Epithelial cell of proximal tubule (primary cell): ENCODE data around the gene SNX32. TPM values are rescaled to one million over a fixed set of nuclear protein-coding genes. Genes with fewer than 3 reads are reported as not detected.

Source experiments
- DNase-seq: peaks from one replicate; pipeline ENCODE4 v3.0.0-alpha.2; 2011; ENCODE audit warnings: low read depth
- H3K4me3 ChIP-seq: 2 replicates; pipeline ENCODE4 v1.5.1; 2011; ENCODE audit warnings: low read depth, mild to moderate bottlenecking, low read length
- total RNA-seq: library from RNA; depleted of rRNA; stranded (reverse); fragments of >200 nt; gene quantifications from 2 replicates; pipeline ENCODE4 v1.2.3, GENCODE V29; 2015
- TF ChIP-seq, protein P1 (sequence below): conservative IDR thresholded peaks from 2 replicates; pipeline ENCODE4 v1.5.1; 2012; ENCODE audit warnings: low read depth, mild to moderate bottlenecking, low read length

SNX32 gene
- total RNA-seq, 1 donor from 2014 or later, result 2.1 TPM

DNA sequence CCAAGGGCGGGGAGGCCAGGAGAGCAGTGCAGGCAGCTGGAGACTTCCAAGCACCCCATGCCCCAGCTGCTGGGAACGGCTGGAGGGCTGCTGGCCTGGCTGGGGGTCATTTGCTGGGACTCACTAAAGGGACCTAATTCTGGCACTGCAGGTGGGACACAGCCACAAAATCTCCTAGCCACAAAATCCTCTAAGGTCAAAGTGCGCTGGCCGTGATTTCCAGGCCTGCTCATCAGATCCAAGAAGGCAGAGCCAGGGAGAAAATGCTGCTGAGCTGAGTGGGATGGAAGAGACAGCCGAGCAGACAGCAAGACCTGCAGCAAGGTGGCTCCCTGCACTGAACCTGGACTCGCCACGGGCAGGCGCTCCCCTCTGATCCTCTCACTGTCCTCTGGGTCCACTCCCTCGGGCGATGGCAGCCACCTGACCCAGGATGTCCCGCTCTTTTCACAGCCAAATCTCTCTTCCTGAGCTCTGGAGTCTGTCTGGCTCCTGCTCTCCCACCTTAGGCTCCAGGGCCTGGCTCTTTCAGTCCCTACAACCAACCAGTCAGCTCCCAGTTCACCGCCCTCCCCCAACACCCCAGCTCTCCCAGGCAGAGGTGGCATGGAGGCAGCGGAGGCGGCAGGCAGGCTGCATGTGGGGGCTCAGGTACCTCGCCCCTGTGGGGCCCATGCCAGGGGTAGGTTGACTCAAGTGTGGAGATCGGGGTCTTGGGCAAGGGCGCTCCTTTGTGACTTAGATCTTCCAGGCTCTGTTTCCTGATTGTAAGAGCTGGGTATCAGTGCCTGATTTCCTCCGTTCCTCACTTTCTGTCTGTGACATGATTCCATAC lies 32.4 kb upstream of the SNX32 start:
- no peak overlapping the region for H3K4me3 ChIP-seq
- DNase-seq, result no peak
- TF ChIP-seq, protein P1, sequence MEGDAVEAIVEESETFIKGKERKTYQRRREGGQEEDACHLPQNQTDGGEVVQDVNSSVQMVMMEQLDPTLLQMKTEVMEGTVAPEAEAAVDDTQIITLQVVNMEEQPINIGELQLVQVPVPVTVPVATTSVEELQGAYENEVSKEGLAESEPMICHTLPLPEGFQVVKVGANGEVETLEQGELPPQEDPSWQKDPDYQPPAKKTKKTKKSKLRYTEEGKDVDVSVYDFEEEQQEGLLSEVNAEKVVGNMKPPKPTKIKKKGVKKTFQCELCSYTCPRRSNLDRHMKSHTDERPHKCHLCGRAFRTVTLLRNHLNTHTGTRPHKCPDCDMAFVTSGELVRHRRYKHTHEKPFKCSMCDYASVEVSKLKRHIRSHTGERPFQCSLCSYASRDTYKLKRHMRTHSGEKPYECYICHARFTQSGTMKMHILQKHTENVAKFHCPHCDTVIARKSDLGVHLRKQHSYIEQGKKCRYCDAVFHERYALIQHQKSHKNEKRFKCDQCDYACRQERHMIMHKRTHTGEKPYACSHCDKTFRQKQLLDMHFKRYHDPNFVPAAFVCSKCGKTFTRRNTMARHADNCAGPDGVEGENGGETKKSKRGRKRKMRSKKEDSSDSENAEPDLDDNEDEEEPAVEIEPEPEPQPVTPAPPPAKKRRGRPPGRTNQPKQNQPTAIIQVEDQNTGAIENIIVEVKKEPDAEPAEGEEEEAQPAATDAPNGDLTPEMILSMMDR, result no peak

DNA sequence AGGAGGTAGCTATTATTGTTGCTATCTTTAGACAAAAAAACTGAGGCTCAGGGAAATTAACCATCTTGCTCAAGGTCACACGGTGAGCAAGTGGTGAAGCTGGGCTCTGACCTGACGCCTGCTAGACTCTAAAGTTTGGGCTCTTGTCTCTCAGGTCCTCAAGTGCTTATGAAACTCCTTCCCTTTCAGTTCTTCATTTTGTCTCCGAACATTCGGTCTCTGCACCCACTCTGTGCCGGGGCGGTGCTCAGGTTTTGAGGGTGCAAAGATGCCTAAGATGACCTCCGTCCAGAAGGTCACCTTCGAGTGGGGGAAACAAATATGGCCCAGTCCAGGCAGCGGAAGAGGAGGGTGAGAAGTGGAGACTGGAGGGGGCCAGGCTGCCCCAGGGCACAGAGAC lies 30.9 kb upstream of the SNX32 start:
- no peak overlapping the region for H3K4me3 ChIP-seq
- DNase-seq, result no peak
- TF ChIP-seq, protein P1, result no peak

GRCh38 chr11:65803797-65804492 lies 29.8 kb upstream of the SNX32 start:
- no peak for DNase-seq
- no peak overlapping the region for H3K4me3 ChIP-seq
- TF ChIP-seq, protein P1, result no peak

- no peak for DNase-seq
- TF ChIP-seq, protein P1, result no peak
Measured at GRCh38 chr11:65806979-65807378, 26.8 kb upstream of the SNX32 start.

GRCh38 chr11:65808744-65809341 lies 24.9 kb upstream of the SNX32 start:
- TF ChIP-seq, protein P1, result no peak
- DNase-seq, result no peak

More at GRCh38 chr11:65806979-65807378, 26.8 kb upstream of the SNX32 start:
- H3K4me3 ChIP-seq, result no peak overlapping the region

DNA sequence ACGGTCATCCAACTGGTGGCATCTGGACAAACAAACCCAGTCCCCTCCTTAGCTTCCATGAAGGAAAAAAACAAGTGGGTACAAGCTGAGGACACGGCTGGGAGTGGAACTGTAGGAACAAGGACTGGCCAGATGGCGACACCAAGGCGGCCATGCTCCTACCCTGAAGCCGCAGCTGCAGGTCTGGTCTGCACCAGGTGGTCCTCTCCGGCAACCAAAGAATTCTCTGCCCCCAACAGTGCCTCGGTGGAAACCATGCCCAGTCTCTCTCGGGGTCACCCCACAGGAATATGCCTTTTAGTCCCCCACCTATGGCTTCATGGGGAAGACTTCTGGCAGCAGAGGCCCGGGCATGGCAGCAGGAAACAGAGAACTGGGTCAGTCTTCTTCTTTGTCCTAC lies 24.3 kb upstream of the SNX32 start:
- DNase-seq, result no peak
- no peak overlapping the region for H3K4me3 ChIP-seq
- TF ChIP-seq, protein P1, result no peak

More at GRCh38 chr11:65808744-65809341, 24.9 kb upstream of the SNX32 start:
- H3K4me3 ChIP-seq, result no peak overlapping the region
